Endothelial cell of umbilical vein (primary cell): ENCODE results near the gene MACROD2. TPM values are rescaled to one million over a fixed set of nuclear protein-coding genes. Genes with fewer than 3 reads are reported as not detected.

Experiments used
- BruUV-seq: library from RNA; stranded (reverse); fragments of 400-500 nt; replicated peaks from 2 replicates; lab custom pipeline; 2021; lab: Mats Ljungman, UMichigan
- CTCF ChIA-PET: fragments of 300-600, 350-600 bp; sonication (Branson Sonifier 250); formaldehyde crosslinking; loops from one replicate; lab custom pipeline; 2021; ENCODE audit warnings: antibody characterized with exemption, inconsistent platforms; lab: Charles Lee
- POLR2A ChIA-PET: fragments of 300-600, 350-600 bp; sonication (Branson Sonifier 250); formaldehyde crosslinking; loops from one replicate; lab custom pipeline; 2021; ENCODE audit warnings: antibody characterized with exemption, inconsistent platforms; lab: Charles Lee
- DNase-seq: peaks from one replicate; pipeline ENCODE4 v3.0.0-alpha.2; 2011; ENCODE audit warnings: low read depth, low spot score
- FAIRE-seq: peaks from 2 replicates; lab custom pipeline; 2011; peaks lifted over from hg19 to GRCh38; lab: Jason Lieb, UNC
- H2AFZ ChIP-seq: 2 replicates; pipeline ENCODE4 v1.6.0; 2012; ENCODE audit warnings: low read depth, low read length, control low read depth, inconsistent platforms
- H3K27ac ChIP-seq: 2 replicates; pipeline ENCODE4 v1.5.1; 2011; ENCODE audit warnings: low read depth, mild to moderate bottlenecking, control low read depth, low read length, moderate library complexity; ENCODE audit not compliant: insufficient read depth
- H3K27me3 ChIP-seq, 2 experiments: 2 replicates each; pipeline versions ENCODE4 v1.6.0 to v1.6.1; 2011; ENCODE audit warnings: low read length in 2 of 2, mixed read lengths in 1 of 2; ENCODE audit not compliant: control insufficient read depth in 2 of 2, insufficient read depth in 2 of 2
- H3K36me3 ChIP-seq, 2 experiments: 2 replicates in 1 of 2; 3 replicates in 1 of 2; pipeline ENCODE4 v1.5.1; 2011; ENCODE audit warnings: low read length in 2 of 2, mild to moderate bottlenecking in 1 of 2, moderate library complexity in 1 of 2; ENCODE audit not compliant: control insufficient read depth in 2 of 2, insufficient read depth in 2 of 2; ENCODE audit errors: extremely low read depth in 1 of 2
- H3K4me1 ChIP-seq: 3 replicates; pipeline ENCODE4 v1.5.1; 2011; ENCODE audit warnings: mild to moderate bottlenecking, low read length; ENCODE audit not compliant: control insufficient read depth, insufficient read depth; ENCODE audit errors: extremely low read depth
- H3K4me2 ChIP-seq: 2 replicates; pipeline ENCODE4 v1.6.1; 2011; ENCODE audit warnings: low read length, control low read depth, mixed read lengths; ENCODE audit not compliant: insufficient read depth
- H3K4me3 ChIP-seq, 3 experiments: fragments of 200-600 bp in 1 of 3; sonication (generic), shearing (Covaris generic) in 1 of 3; replicated peaks in 1 of 3; 2 replicates each; pipeline ENCODE4 v1.5.1; 2011 to 2016; ENCODE audit warnings: control low read depth in 3 of 3, low read length in 3 of 3, mild to moderate bottlenecking in 2 of 3, inconsistent platforms in 1 of 3, low read depth in 1 of 3, moderate library complexity in 1 of 3; ENCODE audit not compliant: insufficient read depth in 1 of 3
- H3K79me2 ChIP-seq: 2 replicates; pipeline ENCODE4 v1.6.0; 2012; ENCODE audit warnings: low read length, inconsistent platforms; ENCODE audit not compliant: control insufficient read depth, insufficient read depth
- H3K9ac ChIP-seq: replicated peaks from 2 replicates; pipeline ENCODE3; 2011; ENCODE audit warnings: low read length, control low read depth; ENCODE audit not compliant: insufficient read depth; ENCODE audit errors: extremely low read depth
- H3K9me1 ChIP-seq: replicated peaks from 3 replicates; pipeline ENCODE4 v1.6.0; 2011; ENCODE audit warnings: mild to moderate bottlenecking, low read length; ENCODE audit not compliant: control insufficient read depth, insufficient read depth; ENCODE audit errors: extremely low read depth
- H3K9me3 ChIP-seq: replicated peaks from 2 replicates; pipeline ENCODE4 v1.5.1; 2012; ENCODE audit warnings: low read length, inconsistent platforms; ENCODE audit not compliant: control insufficient read depth, insufficient read depth
- H4K20me1 ChIP-seq: replicated peaks from 2 replicates; pipeline ENCODE3; 2011; ENCODE audit warnings: mild to moderate bottlenecking, low read length; ENCODE audit not compliant: control insufficient read depth, insufficient read depth; ENCODE audit errors: extremely low read depth
- CTCF ChIP-seq, 2 donors: IDR thresholded peaks; 1 replicate in 1 of 2; 2 replicates in 1 of 2; pipeline ENCODE4 v1.5.1; 2011; ENCODE audit warnings: low read length in 2 of 2, mild to moderate bottlenecking in 2 of 2, moderate library complexity in 2 of 2, control low read depth in 1 of 2, inconsistent platforms in 1 of 2, low read depth in 1 of 2; ENCODE audit not compliant: insufficient read depth in 1 of 2; ENCODE audit errors: extremely low read depth in 1 of 2
- EZH2 ChIP-seq: IDR thresholded peaks from 2 replicates; pipeline ENCODE4 v1.6.1; 2012; ENCODE audit warnings: borderline replicate concordance, low read depth, mild to moderate bottlenecking, moderate library complexity, low read length, inconsistent platforms; ENCODE audit not compliant: severe bottlenecking
- FOS ChIP-seq: IDR thresholded peaks from 2 replicates; pipeline ENCODE4 v1.6.1; 2011; ENCODE audit warnings: mild to moderate bottlenecking, low read length, moderate library complexity, borderline replicate concordance; ENCODE audit not compliant: insufficient read depth
- GATA2 ChIP-seq: IDR thresholded peaks from 2 replicates; pipeline ENCODE4 v1.7.0; 2011; ENCODE audit warnings: low read depth, mild to moderate bottlenecking, moderate library complexity, mixed read lengths, low read length; ENCODE audit not compliant: insufficient read length, insufficient read depth
- JUN ChIP-seq: IDR thresholded peaks from 2 replicates; pipeline ENCODE4 v1.6.1; 2011; ENCODE audit warnings: borderline replicate concordance, low read depth; ENCODE audit not compliant: insufficient read length, insufficient read depth
- MAX ChIP-seq: IDR thresholded peaks from 2 replicates; pipeline ENCODE4 v1.6.1; 2011; ENCODE audit not compliant: insufficient read depth, insufficient read length
- MYC ChIP-seq: IDR thresholded peaks from one replicate; pipeline ENCODE4 v1.6.1; 2011; ENCODE audit warnings: mild to moderate bottlenecking, low read depth, low read length
- POLR2A ChIP-seq: IDR thresholded peaks from 2 replicates; pipeline ENCODE4 v1.6.1; 2012; ENCODE audit warnings: low read depth, mild to moderate bottlenecking, control low read depth, low read length
- POLR2AphosphoS5 ChIP-seq: IDR thresholded peaks from 2 replicates; pipeline ENCODE4 v1.6.1; 2012; ENCODE audit warnings: low read depth, mild to moderate bottlenecking, control low read depth, low read length, moderate library complexity; ENCODE audit not compliant: insufficient read depth
- dilution Hi-C: fragments of 300-500 bp; cut with MboI; formaldehyde crosslinking; loops from one replicate; pipeline ENCODE4 v1.15.0; 2019; ENCODE audit warnings: low sequenced_read_pairs; ENCODE audit not compliant: extremely low pct_ligation_motif_present
- intact Hi-C: fragments of 100-400 bp; cut with micrococcal nuclease; formaldehyde crosslinking; loops from one replicate; pipeline ENCODE4 v1.10.0; 2022
- polyA plus RNA-seq, 4 experiments: library from polyadenylated mRNA; depleted of rRNA in 3 of 4; stranded (reverse) in 3 of 4; unstranded in 1 of 4; fragments of >200 nt; gene quantifications; 2 replicates each; pipeline versions ENCODE4 v1.2.1 to v1.2.3, GENCODE V29; 2011 to 2012; ENCODE audit warnings: missing spikeins in 1 of 4
- total RNA-seq: library from RNA; stranded (reverse); gene quantifications from 2 replicates; pipeline ENCODE4 v1.2.3, GENCODE V29; 2021

Gene MACROD2
- total and polyA plus RNA-seq, 2 donors (not counting 3 experiments of a cell fraction or from before 2014, with no cell fraction given) = 0.11 to 0.73 TPM

GRCh38 chr20:15214051-15214450 is 1218.7 kb downstream of the MACROD2 start:
- H3K79me2 ChIP-seq = no peaks in the 10 kb centered on the region
- DNase-seq (no peak), FAIRE-seq (no peak)
- H3K36me3 ChIP-seq = no peaks in the 10 kb centered on the region
- H3K4me2 ChIP-seq = no peak overlapping the region
- H3K27me3 ChIP-seq = no peaks in the 10 kb centered on the region
- POLR2A ChIA-PET = no interaction called here
- H4K20me1 ChIP-seq = no peaks in the 10 kb centered on the region
- dilution Hi-C loops (no loop called here), intact Hi-C loops (no loop called here)
- no peak for TF ChIP-seq POLR2A
- H2AFZ ChIP-seq = no peak overlapping the region
- no peak overlapping the region for H3K4me3 ChIP-seq
- BruUV-seq = no TSS peak
- H3K27ac ChIP-seq = no peak overlapping the region
- H3K9me1 ChIP-seq = no peaks in the 10 kb centered on the region
- no peaks in the 10 kb centered on the region for H3K9me3 ChIP-seq
- H3K4me1 ChIP-seq = no peaks in the 10 kb centered on the region
- CTCF ChIA-PET = no interaction called here
- no peak overlapping the region for H3K9ac ChIP-seq

GRCh38 chr20:15220009-15220656 is 1224.8 kb downstream of the MACROD2 start:
- CTCF ChIA-PET = interaction anchor here (1.7 kb wide), 1 partner anchor 883 kb away, joined by 7 read pairs; the partner anchor contains the start of gene FLRT3
- no peaks in the 10 kb centered on the region for H3K79me2 ChIP-seq
- H2AFZ ChIP-seq = no peak overlapping the region
- H3K4me1 ChIP-seq = peaks cover 31% of the 10 kb centered on the region
- H4K20me1 ChIP-seq = no peaks in the 10 kb centered on the region
- no peaks in the 10 kb centered on the region for H3K36me3 ChIP-seq
- POLR2A ChIA-PET = no interaction called here
- TF ChIP-seq CTCF (IDR thresholded peaks at IDR 0.05; ENCODE audit: extremely low read depth in 1 of 2, insufficient read depth in 1 of 2, low read depth in 1 of 2, low read length in 2 of 2) (no peak), MYC (no peak), JUN (no peak), POLR2A (no peak), POLR2AphosphoS5 (no peak), EZH2 (no peak), GATA2 (no peak), MAX (no peak), FOS (no peak)
- H3K9ac ChIP-seq = no peak overlapping the region
- no peaks in the 10 kb centered on the region for H3K9me1 ChIP-seq
- H3K4me3 ChIP-seq = no peak overlapping the region
- H3K27ac ChIP-seq = no peak overlapping the region
- intact Hi-C loops = no loop called here
- no peaks in the 10 kb centered on the region for H3K9me3 ChIP-seq
- H3K27me3 ChIP-seq = no peaks in the 10 kb centered on the region
- FAIRE-seq (no peak), DNase-seq (peak; percentile 21)
- no TSS peak for BruUV-seq
- dilution Hi-C loops = no loop called here
- H3K4me2 ChIP-seq = no peak overlapping the region
